Astrocyte of the hippocampus (primary cell): ENCODE measurements around the gene FHOD3.
A peak's percentile ranks its signal among the peaks of the same experiment; 100 is the strongest.

Source experiments
- DNase-seq: peaks from one replicate; pipeline ENCODE4 v3.0.0; 2011; ENCODE audit warnings: low read depth, low spot score

FHOD3 gene

DNA sequence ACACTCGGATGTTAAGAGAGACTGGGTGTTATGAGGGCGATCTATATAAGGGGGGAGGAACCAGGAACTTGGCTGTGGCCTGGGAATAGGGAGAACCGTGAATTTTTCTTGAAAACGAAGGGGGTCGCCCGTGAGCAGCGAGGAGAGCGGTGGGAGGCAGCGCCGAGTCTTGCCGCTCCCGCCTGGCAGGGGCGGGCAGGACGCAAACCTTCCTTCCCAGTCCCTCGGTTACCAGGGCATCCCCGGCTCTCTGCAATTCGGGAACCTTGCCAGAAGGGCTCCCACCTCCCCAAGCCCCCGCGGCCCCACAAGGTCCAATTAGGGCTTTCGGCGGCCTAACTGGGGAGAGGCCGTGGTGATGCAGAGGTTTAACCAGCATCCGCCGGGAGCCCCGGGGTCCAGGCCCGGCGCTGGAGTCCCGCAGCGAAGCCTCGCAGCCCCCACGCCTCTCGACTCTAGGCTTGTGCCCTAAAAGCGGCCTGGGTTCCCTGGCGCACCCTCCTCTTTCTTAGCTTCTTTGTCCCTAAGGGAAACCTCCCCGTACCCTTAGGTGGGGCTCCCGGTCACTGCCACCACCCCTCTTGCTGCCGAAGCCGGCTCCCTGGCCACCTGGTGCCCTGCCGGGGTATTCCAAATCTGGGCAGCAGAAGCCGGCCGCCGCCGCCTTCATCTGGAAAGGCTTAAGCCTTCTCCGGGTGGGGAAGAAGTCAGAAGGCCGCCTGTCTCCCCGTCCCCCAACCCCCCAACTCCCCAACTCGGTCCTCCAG lies 680 bp upstream of the FHOD3 start:
- DNase-seq: peak; percentile 94

- peak; percentile 48 for DNase-seq
Observed at GRCh38 chr18:36298126-36298741, 721 bp downstream of the FHOD3 start.

GRCh38 chr18:36299015-36299414 lies 1.5 kb downstream of the FHOD3 start:
- DNase-seq: no peak

- DNase-seq: no peak
Observed at GRCh38 chr18:36300211-36300610, 2.7 kb downstream of the FHOD3 start.

- DNase-seq: no peak
Observed at GRCh38 chr18:36301884-36302283, 4.4 kb downstream of the FHOD3 start.

DNA sequence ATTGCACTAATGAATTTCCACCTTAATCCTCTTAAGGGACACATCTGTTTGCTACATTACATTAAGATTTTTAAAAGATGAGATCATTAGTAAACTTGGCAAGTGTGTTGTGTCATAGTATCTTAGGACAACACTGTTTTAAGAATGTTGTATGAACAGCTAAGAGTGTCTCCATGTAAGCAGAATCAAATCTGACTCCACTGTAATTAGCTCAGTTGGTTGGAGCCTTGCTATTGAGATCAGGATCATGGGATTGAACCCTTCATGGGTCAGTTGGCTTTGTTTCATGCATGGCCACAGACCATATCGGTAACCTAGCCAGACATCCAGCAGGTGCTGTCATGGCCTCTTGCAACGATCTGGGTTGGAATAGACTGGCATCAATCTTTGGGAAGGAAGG lies 5.2 kb downstream of the FHOD3 start:
- DNase-seq: no peak

DNA sequence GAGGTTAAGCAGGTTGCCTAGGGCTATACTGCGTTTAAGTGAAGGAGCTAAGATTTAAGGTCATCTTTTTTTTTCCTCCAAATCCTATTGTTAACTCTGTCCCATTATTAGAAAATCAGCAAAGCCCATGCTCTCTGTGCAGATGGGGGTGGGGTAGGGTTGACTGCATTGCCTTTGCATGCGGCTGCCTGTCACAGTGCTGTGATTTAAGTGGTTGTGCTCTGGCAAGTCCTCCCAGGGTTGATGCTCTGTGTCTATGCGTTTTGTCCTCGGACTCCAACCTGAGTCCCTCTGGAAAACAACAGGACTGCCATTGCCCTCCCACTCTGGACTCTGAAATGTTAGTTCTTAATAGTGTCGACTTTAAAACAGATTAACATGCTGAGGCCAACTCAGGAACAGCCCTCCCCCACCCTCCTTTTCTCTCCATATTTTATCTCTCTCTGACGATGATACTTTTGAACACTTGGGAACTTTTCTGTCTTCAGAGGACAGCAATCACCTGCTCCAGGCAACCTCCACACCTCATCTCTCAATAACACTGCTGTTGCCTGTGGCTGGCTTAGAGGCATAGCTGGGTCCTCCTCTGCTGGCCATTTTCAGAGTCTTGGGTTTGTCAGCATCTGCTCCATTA lies 5.8 kb downstream of the FHOD3 start:
- DNase-seq: no peak

DNA sequence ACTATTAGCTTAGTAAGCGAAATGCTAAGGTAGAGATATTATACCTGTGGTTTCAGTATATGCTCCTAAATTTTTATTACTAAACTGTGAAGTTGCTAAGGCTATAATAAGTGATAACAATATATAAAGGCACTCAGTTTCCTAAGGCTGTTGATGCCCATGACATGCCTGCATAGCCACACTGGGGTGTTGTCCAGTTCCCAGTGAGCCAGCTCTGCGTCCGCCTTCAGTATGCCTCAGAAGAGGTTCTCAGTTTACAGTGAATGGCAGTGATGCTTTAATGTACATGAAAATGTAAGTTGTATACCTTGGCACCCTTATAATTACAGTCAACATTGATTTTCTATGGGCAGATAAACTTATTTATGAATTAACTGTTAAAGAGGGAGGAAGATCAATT lies 7.2 kb downstream of the FHOD3 start:
- no peak for DNase-seq

DNA sequence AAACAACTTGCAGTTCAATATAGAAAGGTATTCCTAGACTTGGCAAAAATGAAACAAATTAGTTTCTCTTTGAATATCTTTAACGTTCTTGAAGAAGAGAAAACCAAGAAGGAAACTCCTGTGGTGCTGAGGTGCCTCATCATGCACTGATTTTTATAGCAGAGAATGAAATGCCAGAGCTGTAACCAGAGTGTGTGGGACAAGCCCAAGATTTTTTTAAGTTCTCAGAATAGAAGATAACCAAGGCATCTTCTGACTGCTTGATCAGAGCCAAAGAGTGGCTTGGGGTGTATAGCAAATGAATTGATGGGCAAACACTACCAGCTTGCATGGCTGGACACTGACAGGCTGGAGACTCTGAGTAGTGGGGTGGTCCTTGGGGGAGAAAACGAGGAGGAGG lies 7.9 kb downstream of the FHOD3 start:
- no peak for DNase-seq

DNA sequence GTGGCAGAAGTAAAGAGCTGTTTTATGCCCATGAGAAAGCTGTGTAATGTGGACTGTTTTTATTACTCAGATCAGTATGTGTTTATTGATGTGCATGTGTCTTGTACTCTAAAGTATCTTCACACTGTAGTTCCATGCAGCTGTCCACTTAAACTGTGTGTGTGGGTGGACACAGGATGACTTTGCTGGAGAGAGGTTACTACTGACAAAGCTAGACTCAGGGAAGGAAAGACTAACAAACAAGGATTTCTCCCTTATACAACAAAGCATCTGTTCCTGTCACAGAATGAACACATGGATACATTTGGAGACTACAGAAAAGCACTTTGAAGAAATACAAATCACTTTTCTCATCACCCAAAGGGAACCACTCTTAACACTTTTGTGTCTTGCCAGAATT lies 10.0 kb downstream of the FHOD3 start:
- DNase-seq: no peak

GRCh38 chr18:36308711-36309435 lies 11.4 kb downstream of the FHOD3 start:
- DNase-seq: no peak

DNA sequence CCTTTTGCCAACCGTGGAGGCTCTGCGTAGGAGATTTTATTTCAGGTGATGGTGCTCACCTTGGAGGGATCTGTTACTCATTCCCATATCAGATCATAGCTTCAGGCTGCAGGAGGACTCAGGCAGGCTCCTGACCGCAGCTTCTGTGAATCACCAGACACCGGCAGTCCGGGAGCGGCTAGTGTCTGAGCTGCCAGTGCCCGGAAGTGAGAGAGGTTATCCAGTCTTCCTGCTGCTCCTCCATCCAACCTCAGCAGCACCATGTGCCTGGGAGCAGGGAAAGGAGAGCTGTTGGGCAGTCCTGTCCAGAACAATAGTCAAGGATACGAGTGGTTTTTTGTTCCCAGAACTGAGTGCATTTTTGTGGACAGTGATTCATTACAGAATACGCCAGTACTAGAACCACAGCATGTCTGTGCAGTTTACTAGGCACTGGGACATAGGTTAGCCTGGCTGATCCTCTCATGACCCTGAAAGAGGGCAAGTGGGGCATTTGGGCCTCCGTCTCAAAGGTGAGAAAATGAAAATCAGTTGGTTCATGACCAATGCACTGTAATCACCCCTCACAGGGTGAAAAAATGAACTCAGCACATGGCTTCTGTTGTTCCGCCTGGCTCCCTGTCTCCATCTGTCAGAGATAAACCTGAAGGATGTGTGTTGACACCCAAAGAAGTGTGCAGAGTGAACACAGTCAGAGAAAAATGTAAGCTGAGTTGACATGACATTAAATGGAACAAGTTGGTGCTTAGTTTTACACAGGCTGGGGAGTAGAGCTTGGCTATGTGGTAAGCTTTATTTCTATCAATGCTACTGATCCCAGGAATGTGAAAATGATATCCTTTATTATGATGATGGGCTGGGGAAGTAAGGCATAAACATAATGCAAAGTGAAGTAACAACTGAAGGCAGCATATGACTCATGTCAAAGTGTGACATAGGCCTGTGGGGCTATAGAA lies 12.2 kb downstream of the FHOD3 start:
- peak; percentile 98 for DNase-seq

- no peak for DNase-seq
Observed at GRCh38 chr18:36311026-36311570, 13.6 kb downstream of the FHOD3 start.

- peak; percentile 46 for DNase-seq
Observed at GRCh38 chr18:36312806-36313395, 15.4 kb downstream of the FHOD3 start.

DNA sequence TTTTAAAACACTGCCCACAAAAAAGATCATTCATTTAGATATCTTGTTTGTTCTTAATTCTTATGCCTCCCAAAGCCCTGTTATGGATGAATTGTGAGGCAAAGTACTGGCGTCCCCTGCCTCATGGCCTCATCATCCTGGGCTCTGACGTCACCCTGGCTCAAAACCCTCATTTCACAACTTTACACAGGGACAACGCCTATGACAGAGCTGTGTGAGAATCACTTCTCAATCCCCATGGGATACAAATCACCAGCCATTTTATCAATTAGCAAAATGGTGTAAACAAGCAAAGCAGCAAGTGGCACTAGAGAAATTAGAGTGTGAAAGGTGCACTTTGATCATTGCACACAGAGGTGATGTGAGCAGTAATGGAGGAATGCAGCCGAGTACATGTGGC lies 16.6 kb downstream of the FHOD3 start:
- peak; percentile 39 for DNase-seq

GRCh38 chr18:36314754-36315153 lies 17.2 kb downstream of the FHOD3 start:
- peak; percentile 86 for DNase-seq

DNA sequence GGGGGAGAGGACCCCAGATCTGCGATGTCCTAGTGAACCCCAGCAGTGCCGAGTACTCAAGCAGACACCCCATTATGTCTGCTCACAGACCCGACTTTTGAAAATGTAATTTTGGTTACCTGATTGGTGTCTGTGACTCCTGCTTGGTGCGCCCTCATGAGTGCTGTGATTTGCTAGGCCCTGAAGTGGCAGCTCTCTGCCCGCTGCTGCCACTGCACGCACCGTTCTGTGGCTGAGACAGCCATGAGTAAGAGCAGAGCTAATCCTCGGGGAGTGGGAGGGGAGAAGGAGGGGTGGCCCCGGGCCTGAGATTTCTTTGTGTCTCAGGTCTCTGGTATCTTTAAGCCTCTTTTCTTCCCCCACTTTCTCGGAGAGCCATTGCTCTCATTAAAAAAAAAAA lies 18.2 kb downstream of the FHOD3 start:
- peak; percentile 90 for DNase-seq

DNA sequence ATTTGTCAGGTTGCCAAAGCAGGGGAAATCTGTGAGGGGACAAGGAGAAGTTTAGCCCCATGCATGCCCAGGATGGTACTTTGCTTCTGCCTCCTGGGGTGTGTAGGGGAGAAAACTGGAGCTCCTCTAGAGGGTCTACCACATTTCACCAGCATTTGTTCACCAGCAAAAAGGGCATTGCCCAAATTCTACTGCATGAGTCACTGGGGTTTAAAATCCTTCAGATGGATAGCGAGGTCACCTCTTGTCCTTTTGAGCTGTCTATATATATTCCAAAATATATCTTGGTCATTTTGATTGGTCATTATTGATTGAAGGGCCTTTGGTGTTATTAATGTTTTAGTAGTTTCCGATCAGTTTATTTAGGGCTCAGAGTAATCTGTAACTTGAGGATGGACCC lies 18.7 kb downstream of the FHOD3 start:
- DNase-seq: no peak

DNA sequence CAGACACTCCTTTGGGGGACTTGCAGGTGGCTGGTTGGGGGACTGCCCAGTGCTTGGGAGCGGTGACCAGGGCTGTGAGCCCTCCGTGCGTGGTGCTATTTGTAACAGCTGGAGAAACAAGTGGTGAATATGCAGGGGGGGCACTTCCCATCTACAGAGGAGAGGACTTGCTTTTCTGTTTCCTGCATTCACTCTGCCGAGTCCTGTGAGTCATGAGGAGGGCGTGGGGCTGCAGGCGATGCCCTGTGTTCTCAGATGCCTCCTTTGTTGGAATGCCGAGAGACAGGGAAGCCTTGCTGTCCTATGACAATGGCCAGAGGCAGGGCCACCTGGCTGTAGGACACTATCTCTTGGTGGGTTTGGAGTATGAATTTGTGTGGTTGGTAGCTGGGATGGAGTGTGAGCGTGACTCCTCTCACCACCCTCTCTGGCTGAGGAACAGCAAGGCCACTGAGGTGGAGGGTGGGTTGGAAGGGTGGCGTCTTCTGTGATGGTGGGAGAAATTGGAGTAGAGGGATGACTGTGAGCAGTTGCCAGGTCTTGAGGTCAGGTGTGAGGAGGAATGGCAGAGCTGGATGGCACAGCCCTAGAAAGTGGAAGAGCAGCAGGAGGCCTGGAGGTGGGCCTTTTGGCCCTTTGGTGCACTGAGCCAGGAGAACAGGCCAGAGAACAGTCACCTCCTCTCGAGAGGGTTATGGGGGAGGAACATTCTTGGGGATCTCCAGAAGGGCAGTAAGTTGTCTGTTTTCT lies 24.3 kb downstream of the FHOD3 start:
- peak; percentile 65 for DNase-seq

DNA sequence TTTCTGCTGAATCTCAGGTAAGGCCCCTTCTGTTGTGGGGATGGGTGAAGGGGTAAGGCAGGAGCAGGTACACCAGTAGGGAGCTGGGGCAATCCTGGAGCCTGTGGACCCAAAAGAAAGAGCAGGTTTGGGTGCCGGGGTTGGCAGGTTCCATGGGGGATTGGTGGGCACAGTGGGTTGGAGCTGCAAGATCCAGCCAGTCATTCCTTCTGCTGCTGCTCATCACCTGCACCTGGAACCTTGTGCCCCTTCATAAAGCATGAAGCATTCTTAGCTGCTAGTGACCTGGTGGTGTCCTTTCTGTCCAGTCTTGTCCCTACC lies 24.9 kb downstream of the FHOD3 start:
- DNase-seq: no peak
